CD14-positive monocyte (primary cell): ENCODE measurements around the gene PIK3R2. TPM values are rescaled to one million over a fixed set of nuclear protein-coding genes. Genes with fewer than 3 reads are reported as not detected.

Experiments used
- DNase-seq, 3 donors: peaks; one replicate each; pipeline ENCODE4 v3.0.0-alpha.2; 2011 to 2022
- H2AFZ ChIP-seq: 2 replicates; pipeline ENCODE4 v1.6.0; 2012; ENCODE audit warnings: mild to moderate bottlenecking, low read depth, low read length, inconsistent platforms; ENCODE audit not compliant: insufficient read depth, poor library complexity, severe bottlenecking
- H3K27ac ChIP-seq, 2 donors: 1 replicate in 1 of 2; 2 replicates in 1 of 2; pipeline ENCODE4 v1.5.1; 2012 to 2013; ENCODE audit warnings: low read length in 2 of 2, control low read depth in 1 of 2, inconsistent platforms in 1 of 2, low read depth in 1 of 2, mild to moderate bottlenecking in 1 of 2
- H3K27me3 ChIP-seq, 2 donors: one replicate each; pipeline versions ENCODE4 v1.6.0 to v1.6.1; 2011 to 2013; ENCODE audit warnings: low read length in 2 of 2; ENCODE audit not compliant: control insufficient read depth in 2 of 2, insufficient read depth in 2 of 2
- H3K36me3 ChIP-seq, 2 donors: replicated peaks in 1 of 2; 1 replicate in 1 of 2; 2 replicates in 1 of 2; pipeline versions ENCODE4 v1.5.1 to v1.6.1; 2012 to 2013; ENCODE audit warnings: low read length in 2 of 2, control low read depth in 1 of 2, inconsistent platforms in 1 of 2, mild to moderate bottlenecking in 1 of 2; ENCODE audit not compliant: insufficient read depth in 2 of 2, control insufficient read depth in 1 of 2
- H3K4me1 ChIP-seq, 2 donors: 1 replicate in 1 of 2; 2 replicates in 1 of 2; pipeline versions ENCODE4 v1.5.1 to v1.6.1; 2012 to 2013; ENCODE audit warnings: low read length in 2 of 2, control low read depth in 1 of 2, inconsistent platforms in 1 of 2, mild to moderate bottlenecking in 1 of 2, moderate library complexity in 1 of 2; ENCODE audit not compliant: insufficient read depth in 2 of 2, control insufficient read depth in 1 of 2
- H3K4me2 ChIP-seq: replicated peaks from 2 replicates; pipeline ENCODE3; 2012; ENCODE audit warnings: low read length, moderate library complexity, mild to moderate bottlenecking; ENCODE audit not compliant: poor library complexity, severe bottlenecking; ENCODE audit errors: extremely low read depth
- H3K4me3 ChIP-seq, 3 experiments: fragments of 200-600 bp in 1 of 3; sonication (generic) in 1 of 3; replicated peaks in 1 of 3; 1 replicate in 2 of 3; 2 replicates in 1 of 3; pipeline ENCODE4 v1.5.1; 2011 to 2013; ENCODE audit warnings: low read length in 3 of 3, mild to moderate bottlenecking in 3 of 3, control low read depth in 2 of 3, low read depth in 2 of 3, inconsistent platforms in 1 of 3, moderate library complexity in 1 of 3
- H3K79me2 ChIP-seq: 2 replicates; pipeline ENCODE4 v1.6.0; 2012; ENCODE audit warnings: mild to moderate bottlenecking, control low read depth, inconsistent platforms, low read length, moderate library complexity; ENCODE audit not compliant: insufficient read depth
- H3K9ac ChIP-seq: 2 replicates; pipeline ENCODE4 v1.6.0; 2017; ENCODE audit warnings: low read length, mild to moderate bottlenecking; ENCODE audit not compliant: insufficient read depth, poor library complexity, severe bottlenecking
- H3K9me3 ChIP-seq, 2 donors: replicated peaks in 1 of 2; 1 replicate in 1 of 2; 2 replicates in 1 of 2; pipeline versions ENCODE4 v1.5.1 to v1.6.1; 2012 to 2013; ENCODE audit warnings: low read length in 2 of 2, control low read depth in 1 of 2; ENCODE audit not compliant: control insufficient read depth in 1 of 2, insufficient read depth in 1 of 2
- H4K20me1 ChIP-seq: 2 replicates; pipeline ENCODE4 v1.6.0; 2012; ENCODE audit warnings: mild to moderate bottlenecking, low read length, control low read depth, moderate library complexity; ENCODE audit not compliant: insufficient read depth
- H3K27ac Mint-ChIP-seq, 7 donors: one replicate each; pipeline ENCODE4 v1.8.0; 2020; ENCODE audit warnings: mild to moderate bottlenecking in 7 of 7, mixed read lengths in 7 of 7, moderate library complexity in 6 of 7, inconsistent platforms in 2 of 7
- H3K27me3 Mint-ChIP-seq, 3 donors: one replicate each; pipeline ENCODE4 v1.8.0; 2021 to 2022; ENCODE audit warnings: low read depth in 3 of 3, mild to moderate bottlenecking in 3 of 3, mixed read lengths in 3 of 3, moderate library complexity in 3 of 3, inconsistent platforms in 1 of 3
- H3K36me3 Mint-ChIP-seq, 2 donors: one replicate each; pipeline ENCODE4 v1.8.0; 2020; ENCODE audit warnings: mixed read lengths in 2 of 2, inconsistent platforms in 1 of 2, mild to moderate bottlenecking in 1 of 2
- H3K4me1 Mint-ChIP-seq: one replicate; pipeline ENCODE4 v1.8.0; 2020; ENCODE audit warnings: mild to moderate bottlenecking, mixed read lengths
- H3K4me3 Mint-ChIP-seq, 2 donors: one replicate each; pipeline ENCODE4 v1.8.0; 2020; ENCODE audit warnings: mild to moderate bottlenecking in 2 of 2, mixed read lengths in 2 of 2, moderate library complexity in 1 of 2
- H3K9me3 Mint-ChIP-seq, 7 donors: one replicate each; pipeline ENCODE4 v1.8.0; 2020 to 2022; ENCODE audit warnings: mixed read lengths in 7 of 7, mild to moderate bottlenecking in 6 of 7, moderate library complexity in 6 of 7, inconsistent platforms in 2 of 7
- WGBS: methylation state at CpG from one replicate; pipeline ENCODE4 v1.1.5; 2013; ENCODE audit warnings: missing lambda C conversion rate; ENCODE audit not compliant: insufficient coverage; 5-methylcytosine and 5-hydroxymethylcytosine counted together
- intact Hi-C, 2 donors: fragments of 100-400 bp; cut with micrococcal nuclease; formaldehyde crosslinking; loops; one replicate each; pipeline versions ENCODE4 v1.15.0 to v1.15.1; 2023
- polyA plus RNA-seq, 3 donors: library from polyadenylated mRNA; depleted of rRNA in 1 of 3; unstranded in 2 of 3; stranded (reverse) in 1 of 3; fragments of 300-500 nt in 2 of 3; fragments of >200 nt in 1 of 3; fragmentation: Illumina TruSeq in 2 of 3; gene quantifications; 1 replicate in 2 of 3; 2 replicates in 1 of 3; pipeline ENCODE4 v1.2.3, GENCODE V29; 2012 to 2021
- TF ChIP-seq, protein P1 (sequence below): fragments of 200-600 bp; IDR thresholded peaks from one replicate; pipeline ENCODE4 v1.8.0; 2022; ENCODE audit warnings: antibody characterized with exemption, mild to moderate bottlenecking

Gene PIK3R2
- polyA plus RNA-seq, 3 donors: 0.99 to 7.7 (median 2.0) TPM

DNA sequence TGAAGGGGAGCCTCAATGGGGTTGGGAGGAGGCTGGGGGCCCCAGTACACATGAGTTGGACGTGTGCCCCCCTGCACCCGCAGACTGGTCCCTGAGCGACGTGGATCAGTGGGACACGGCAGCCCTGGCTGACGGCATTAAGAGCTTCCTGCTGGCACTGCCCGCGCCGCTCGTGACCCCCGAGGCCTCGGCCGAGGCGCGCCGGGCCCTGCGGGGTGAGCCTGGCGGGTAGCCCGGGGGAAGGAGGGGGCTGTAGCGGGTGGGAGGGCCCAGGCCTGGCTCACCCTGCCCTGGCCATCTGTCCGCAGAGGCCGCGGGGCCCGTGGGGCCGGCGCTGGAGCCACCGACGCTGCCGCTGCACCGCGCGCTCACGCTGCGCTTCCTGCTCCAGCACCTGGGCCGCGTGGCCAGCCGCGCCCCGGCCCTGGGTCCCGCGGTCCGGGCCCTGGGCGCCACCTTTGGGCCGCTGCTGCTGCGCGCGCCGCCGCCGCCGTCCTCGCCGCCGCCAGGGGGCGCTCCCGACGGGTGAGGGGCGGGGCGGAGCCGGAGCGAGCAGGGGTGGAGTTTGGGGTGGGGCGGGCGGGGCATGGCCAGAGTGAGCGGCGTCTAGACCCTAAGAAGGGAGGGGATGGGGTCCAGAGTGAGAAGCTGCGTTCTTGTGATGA, 8.1 kb downstream of the PIK3R2 start:
- Histone ChIP-seq H3K4me2 (peak overlapping the region; percentile 73), H3K9me3 (no peaks in the 10 kb centered on the region), H3K27me3 (no peaks in the 10 kb centered on the region), H3K4me3 (peak overlapping the region in 1 of 3 experiments; percentile 60), H4K20me1 (peaks cover 2% of the 10 kb centered on the region), H3K27ac (no peak overlapping the region), H3K36me3 (peaks cover 25 to 26% of the 10 kb centered on the region in 2 donors), H3K9ac (peak overlapping the region; percentile 65), H3K79me2 (peaks cover 3% of the 10 kb centered on the region), H2AFZ (peak overlapping the region; percentile 76), H3K4me1 (peaks cover 19 to 29% of the 10 kb centered on the region in 2 donors)
- TF ChIP-seq, protein P1, sequence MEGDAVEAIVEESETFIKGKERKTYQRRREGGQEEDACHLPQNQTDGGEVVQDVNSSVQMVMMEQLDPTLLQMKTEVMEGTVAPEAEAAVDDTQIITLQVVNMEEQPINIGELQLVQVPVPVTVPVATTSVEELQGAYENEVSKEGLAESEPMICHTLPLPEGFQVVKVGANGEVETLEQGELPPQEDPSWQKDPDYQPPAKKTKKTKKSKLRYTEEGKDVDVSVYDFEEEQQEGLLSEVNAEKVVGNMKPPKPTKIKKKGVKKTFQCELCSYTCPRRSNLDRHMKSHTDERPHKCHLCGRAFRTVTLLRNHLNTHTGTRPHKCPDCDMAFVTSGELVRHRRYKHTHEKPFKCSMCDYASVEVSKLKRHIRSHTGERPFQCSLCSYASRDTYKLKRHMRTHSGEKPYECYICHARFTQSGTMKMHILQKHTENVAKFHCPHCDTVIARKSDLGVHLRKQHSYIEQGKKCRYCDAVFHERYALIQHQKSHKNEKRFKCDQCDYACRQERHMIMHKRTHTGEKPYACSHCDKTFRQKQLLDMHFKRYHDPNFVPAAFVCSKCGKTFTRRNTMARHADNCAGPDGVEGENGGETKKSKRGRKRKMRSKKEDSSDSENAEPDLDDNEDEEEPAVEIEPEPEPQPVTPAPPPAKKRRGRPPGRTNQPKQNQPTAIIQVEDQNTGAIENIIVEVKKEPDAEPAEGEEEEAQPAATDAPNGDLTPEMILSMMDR: peak; percentile 72
- peaks cover 0 to 1% (median 0%) of the 10 kb centered on the region in 3 donors for H3K27me3 Mint-ChIP-seq
- intact Hi-C loops: loop anchor here in 1 of 2 donors (2.0 kb wide), 1 partner anchor 42 kb away; no protein-coding TSS in a partner anchor
- peak; percentile 54 to 75 (median 63) for DNase-seq
- WGBS: 5% methylated on average over 58 of the region's 66 CpGs
- H3K27ac Mint-ChIP-seq: peak overlapping the region in 3 of 7 donors; percentile 58 to 82 (median 80)
- H3K36me3 Mint-ChIP-seq: peaks cover 27 to 36% of the 10 kb centered on the region in 2 donors
- peaks cover 0 to 2% (median 0%) of the 10 kb centered on the region in 7 donors for H3K9me3 Mint-ChIP-seq
- H3K4me3 Mint-ChIP-seq: peak overlapping the region; percentile 48 to 56
- peaks cover 23% of the 10 kb centered on the region for H3K4me1 Mint-ChIP-seq

DNA sequence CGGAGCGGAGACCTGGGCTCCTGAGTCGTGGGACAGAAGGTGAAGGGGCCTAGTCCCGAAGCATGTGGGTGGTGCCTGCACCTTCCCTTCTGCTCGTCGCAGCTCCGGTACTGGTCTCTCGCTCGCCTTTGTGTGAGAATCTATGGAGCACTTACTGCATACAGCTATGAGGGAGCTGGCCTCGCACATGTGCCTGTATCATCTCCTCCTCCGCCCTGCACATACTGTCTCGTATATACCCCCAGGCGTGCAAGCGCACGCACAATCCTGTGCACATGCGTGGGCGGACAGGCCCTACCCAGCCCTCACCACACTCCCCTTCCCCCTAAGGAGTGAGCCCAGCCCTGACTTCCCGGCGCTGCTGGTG, 8.7 kb downstream of the PIK3R2 start:
- Mint-ChIP-seq H3K4me1 (peaks cover 18% of the 10 kb centered on the region), H3K4me3 (peak overlapping the region in 1 of 2 donors; percentile 45), H3K9me3 (peaks cover 0 to 2% (median 0%) of the 10 kb centered on the region in 7 donors), H3K36me3 (peaks cover 25 to 36% of the 10 kb centered on the region in 2 donors), H3K27me3 (peaks cover 0 to 1% (median 0%) of the 10 kb centered on the region in 3 donors), H3K27ac (peak overlapping the region in 4 of 7 donors; percentile 27 to 82 (median 64))
- TF ChIP-seq, protein P1: peak; percentile 47
- H3K4me1 ChIP-seq: peaks cover 19 to 27% of the 10 kb centered on the region in 2 donors
- H3K9me3 ChIP-seq: no peaks in the 10 kb centered on the region
- H4K20me1 ChIP-seq: no peaks in the 10 kb centered on the region
- peaks cover 3% of the 10 kb centered on the region for H3K79me2 ChIP-seq
- H3K27me3 ChIP-seq: no peaks in the 10 kb centered on the region
- 70% methylated on average over 13 of the region's 19 CpGs for WGBS
- no peak for DNase-seq
- H3K4me3 ChIP-seq: peak overlapping the region in 1 of 3 experiments; percentile 54
- intact Hi-C loops: loop anchor here in 1 of 2 donors (2.0 kb wide), 1 partner anchor 43 kb away; no protein-coding TSS in a partner anchor
- H3K4me2 ChIP-seq: peak overlapping the region; percentile 64
- H3K9ac ChIP-seq: no peak overlapping the region
- H3K36me3 ChIP-seq: peaks cover 23 to 25% of the 10 kb centered on the region in 2 donors
- H3K27ac ChIP-seq: no peak overlapping the region
- peak overlapping the region; percentile 41 for H2AFZ ChIP-seq
